HepG2 (cell line): ENCODE data around the gene ANKRD11. TPM values are rescaled to one million over a fixed set of nuclear protein-coding genes. Genes with fewer than 3 reads are reported as not detected.

Experiments
- ARID5B ChIP-seq: IDR thresholded peaks from 2 replicates; pipeline ENCODE4 v1.4.0; 2020; ENCODE audit warnings: mild to moderate bottlenecking, missing genetic modification reagents
- DDIT3 ChIP-seq: sonication (generic); formaldehyde crosslinking; IDR thresholded peaks from 2 replicates; pipeline ENCODE4 v1.4.0; 2020; ENCODE audit warnings: mild to moderate bottlenecking, missing genetic modification reagents
- ELF3 ChIP-seq: IDR thresholded peaks from 2 replicates; pipeline ENCODE4 v1.6.1; 2016; ENCODE audit warnings: missing genetic modification reagents, missing compliant biosample characterization
- FUBP1 ChIP-seq: sonication (generic); formaldehyde crosslinking; IDR thresholded peaks from 2 replicates; pipeline ENCODE4 v1.5.1; 2020; ENCODE audit warnings: missing genetic modification reagents, mild to moderate bottlenecking, borderline replicate concordance
- GATA4 ChIP-seq: sonication (generic); IDR thresholded peaks from 2 replicates; pipeline ENCODE4 v1.6.1; 2016; ENCODE audit warnings: antibody characterized with exemption, low read depth, borderline replicate concordance
- GATAD1 ChIP-seq: IDR thresholded peaks from 2 replicates; pipeline ENCODE4 v1.6.1; 2016; ENCODE audit warnings: missing genetic modification reagents, missing compliant biosample characterization
- HBP1 ChIP-seq: IDR thresholded peaks from 2 replicates; pipeline ENCODE4 v1.6.1; 2016; ENCODE audit warnings: low read depth, control low read depth
- KAT8 ChIP-seq: IDR thresholded peaks from 2 replicates; pipeline ENCODE4 v1.6.1; 2016; ENCODE audit warnings: missing genetic modification reagents, missing compliant biosample characterization
- NR0B2 ChIP-seq: sonication (generic); formaldehyde crosslinking; IDR thresholded peaks from 2 replicates; pipeline ENCODE4 v1.4.0; 2020; ENCODE audit warnings: mild to moderate bottlenecking, missing genetic modification reagents
- PITX1 ChIP-seq: sonication (generic); formaldehyde crosslinking; IDR thresholded peaks from 2 replicates; pipeline ENCODE4 v1.5.1; 2020; ENCODE audit warnings: mild to moderate bottlenecking, missing genetic modification reagents
- SAP130 ChIP-seq: IDR thresholded peaks from 2 replicates; pipeline ENCODE4 v1.6.1; 2016; ENCODE audit warnings: low read depth
- TFDP1 ChIP-seq: IDR thresholded peaks from 2 replicates; pipeline ENCODE4 v1.6.1; 2016; ENCODE audit warnings: missing compliant biosample characterization, missing genetic modification reagents, borderline replicate concordance
- THRA ChIP-seq: sonication (generic); formaldehyde crosslinking; IDR thresholded peaks from 2 replicates; pipeline ENCODE4 v1.4.0; 2020; ENCODE audit warnings: missing genetic modification reagents, borderline replicate concordance
- XRCC5 ChIP-seq: fragments of 200-400 bp; formaldehyde crosslinking; optimal IDR thresholded peaks from 2 replicates; pipeline ENCODE3; 2017; ENCODE audit warnings: mild to moderate bottlenecking, low read length
- ZNF510 ChIP-seq: sonication (generic); formaldehyde crosslinking; IDR thresholded peaks from 2 replicates; pipeline ENCODE4 v1.4.0; 2020; ENCODE audit warnings: low read depth, mild to moderate bottlenecking, missing genetic modification reagents
- ZNF563 ChIP-seq: sonication (generic); formaldehyde crosslinking; IDR thresholded peaks from 2 replicates; pipeline ENCODE4 v1.8.0; 2022; ENCODE audit warnings: mild to moderate bottlenecking, moderate library complexity, missing genetic modification reagents
- ZNF672 ChIP-seq: sonication (generic); formaldehyde crosslinking; IDR thresholded peaks from 2 replicates; pipeline ENCODE4 v1.8.1; 2022; ENCODE audit warnings: missing genetic modification reagents
- polyA plus RNA-seq, 8 experiments: library from polyadenylated mRNA; depleted of rRNA in 3 of 8; stranded (reverse) in 7 of 8; unstranded in 1 of 8; fragments of >200 nt; fragmentation: Illumina TruSeq in 4 of 8; extraction: Trizol in 4 of 8; gene quantifications; 2 replicates each; pipeline versions ENCODE4 v1.2.1 to v1.2.3, GENCODE V29; 2011 to 2016; ENCODE audit warnings: low read depth in 4 of 8, missing spikeins in 1 of 8, mixed read lengths in 1 of 8; ENCODE audit not compliant: insufficient read depth in 1 of 8
- total RNA-seq, 5 experiments: library from RNA; depleted of rRNA; stranded (reverse); fragments of >200 nt; fragmentation: Illumina TruSeq; extraction: Trizol; gene quantifications; 2 replicates each; pipeline ENCODE4 v1.2.3, GENCODE V29; 2016; ENCODE audit warnings: low read depth in 1 of 5

Gene ANKRD11
- total and polyA plus RNA-seq, 2 of the 13 experiments (the other 11 are each of a cell fraction or from before 2014, with no cell fraction given) = 21.4 to 38.4 TPM

GRCh38 chr16:89289428-89290395 is 200.6 kb downstream of the ANKRD11 start (continued):
- TF ChIP-seq DDIT3 (CRISPR knock-in tag) = no peak
- peak; percentile 14; the same call in 1 of the 2 replicates for TF ChIP-seq PITX1 (CRISPR knock-in tag)
- peak; percentile 63; the same call in 1 of the 2 replicates for TF ChIP-seq THRA (CRISPR knock-in tag)
- peak; percentile 32; the same call in 1 of the 2 replicates for TF ChIP-seq ELF3 (CRISPR knock-in tag)
- TF ChIP-seq HBP1 = no peak
- TF ChIP-seq ZNF563 = no peak; the same call in 1 of the 2 replicates
- TF ChIP-seq TFDP1 = 0 out of 2 replicates have a peak, but pooled peaks have one; percentile 37
- peak; percentile 62 for TF ChIP-seq SAP130 (CRISPR knock-in tag)
- no peak for TF ChIP-seq ARID5B (CRISPR knock-in tag)
- no peak for TF ChIP-seq FUBP1 (CRISPR knock-in tag)
- TF ChIP-seq ZNF510 (CRISPR knock-in tag) = no peak
- no peak for TF ChIP-seq NR0B2 (CRISPR knock-in tag)
- TF ChIP-seq ZNF672 (CRISPR knock-in tag) = no peak
- TF ChIP-seq XRCC5 = peak; percentile 97
- peak; percentile 36; the same call in 1 of the 2 replicates for TF ChIP-seq KAT8
- no peak for TF ChIP-seq GATA4
- TF ChIP-seq GATAD1 (CRISPR knock-in tag) = peak; percentile 63; the same call in 1 of the 2 replicates
